Neuronal stem cell (in vitro differentiated cells): Measurements from ENCODE around the gene MRPL12.
"Not testable (repeated sequence)": the region's sequence is repeated elsewhere in the genome, so short reads cannot be mapped to it uniquely, and the experiment has no call there.

ENCODE experiments used
- DNase-seq: peaks from one replicate; pipeline ENCODE4 v3.0.0-alpha.2; 2013; ENCODE audit warnings: low spot score
- H2AFZ ChIP-seq: one replicate; pipeline ENCODE4 v1.6.1; 2013; ENCODE audit warnings: mild to moderate bottlenecking, low read length, inconsistent platforms
- H2AK5ac ChIP-seq: 2 replicates; pipeline ENCODE4 v1.6.1; 2013; ENCODE audit warnings: low read depth, mild to moderate bottlenecking, inconsistent platforms, low read length, moderate library complexity, mixed read lengths
- H2BK120ac ChIP-seq: 2 replicates; pipeline ENCODE4 v1.6.1; 2013; ENCODE audit warnings: low read depth, mild to moderate bottlenecking, inconsistent platforms, low read length, moderate library complexity, mixed read lengths
- H2BK12ac ChIP-seq: one replicate; pipeline ENCODE4 v1.6.1; 2013; ENCODE audit warnings: low read length, inconsistent platforms
- H2BK15ac ChIP-seq: 2 replicates; pipeline ENCODE4 v1.6.1; 2013; ENCODE audit warnings: mild to moderate bottlenecking, low read length, inconsistent platforms, mixed read lengths
- H2BK5ac ChIP-seq: one replicate; pipeline ENCODE4 v1.6.1; 2013; ENCODE audit warnings: inconsistent platforms, mild to moderate bottlenecking, low read length, moderate library complexity
- H3K14ac ChIP-seq: one replicate; pipeline ENCODE4 v1.6.1; 2013; ENCODE audit warnings: low read length, inconsistent platforms
- H3K18ac ChIP-seq: 2 replicates; pipeline ENCODE4 v1.6.1; 2013; ENCODE audit warnings: low read length, inconsistent platforms
- H3K23ac ChIP-seq: 2 replicates; pipeline ENCODE4 v1.6.1; 2013; ENCODE audit warnings: low read depth, mild to moderate bottlenecking, mixed read lengths, low read length, inconsistent platforms; ENCODE audit not compliant: poor library complexity
- H3K27ac ChIP-seq: replicated peaks from 3 replicates; pipeline ENCODE4 v1.5.1; 2013; ENCODE audit warnings: low read length, inconsistent platforms
- H3K27me3 ChIP-seq, 3 experiments: 2 replicates each; pipeline ENCODE4 v1.6.1; 2013; ENCODE audit warnings: low read length in 3 of 3, mild to moderate bottlenecking in 2 of 3, inconsistent platforms in 1 of 3, low read depth in 1 of 3, mixed read lengths in 1 of 3, moderate library complexity in 1 of 3; ENCODE audit not compliant: control insufficient read depth in 3 of 3, insufficient read depth in 3 of 3
- H3K36me3 ChIP-seq, 2 donors: replicated peaks in 1 of 2; 2 replicates each; pipeline ENCODE4 v1.6.1; 2013; ENCODE audit warnings: low read length in 2 of 2; ENCODE audit not compliant: control insufficient read depth in 2 of 2, insufficient read depth in 2 of 2
- H3K4ac ChIP-seq: 2 replicates; pipeline ENCODE4 v1.6.1; 2013; ENCODE audit warnings: inconsistent platforms, mild to moderate bottlenecking, low read length, moderate library complexity
- H3K4me1 ChIP-seq, 2 donors: 1 replicate in 1 of 2; 2 replicates in 1 of 2; pipeline ENCODE4 v1.6.1; 2013; ENCODE audit warnings: low read length in 2 of 2, low read depth in 1 of 2; ENCODE audit not compliant: control insufficient read depth in 2 of 2, insufficient read depth in 1 of 2
- H3K4me2 ChIP-seq: one replicate; pipeline ENCODE4 v1.6.1; 2013; ENCODE audit warnings: mild to moderate bottlenecking, low read length, inconsistent platforms; ENCODE audit not compliant: insufficient read depth, poor library complexity, severe bottlenecking
- H3K4me3 ChIP-seq, 2 donors: 2 replicates each; pipeline ENCODE4 v1.5.1; 2013; ENCODE audit warnings: low read length in 2 of 2, mild to moderate bottlenecking in 2 of 2, inconsistent platforms in 1 of 2, moderate library complexity in 1 of 2
- H3K79me1 ChIP-seq: one replicate; pipeline ENCODE4 v1.6.1; 2013; ENCODE audit warnings: low read depth, mild to moderate bottlenecking, inconsistent platforms, low read length, moderate library complexity
- H3K9ac ChIP-seq: one replicate; pipeline ENCODE4 v1.6.1; 2013; ENCODE audit warnings: mild to moderate bottlenecking, low read depth, low read length, inconsistent platforms; ENCODE audit not compliant: poor library complexity
- H3K9me3 ChIP-seq, 2 donors: replicated peaks in 1 of 2; 2 replicates each; pipeline versions ENCODE3 to v1.6.1; 2013; ENCODE audit warnings: low read length in 2 of 2, mild to moderate bottlenecking in 2 of 2, inconsistent platforms in 1 of 2, low read depth in 1 of 2, mixed read lengths in 1 of 2, moderate library complexity in 1 of 2; ENCODE audit not compliant: control insufficient read depth in 2 of 2, insufficient read depth in 1 of 2
- H4K8ac ChIP-seq: one replicate; pipeline ENCODE4 v1.6.1; 2013; ENCODE audit warnings: low read depth, mild to moderate bottlenecking, inconsistent platforms, low read length, moderate library complexity
- H4K91ac ChIP-seq: one replicate; pipeline ENCODE4 v1.6.1; 2013; ENCODE audit warnings: low read length, low read depth, mild to moderate bottlenecking, inconsistent platforms; ENCODE audit not compliant: poor library complexity
- WGBS, 2 donors: extraction: QIAGEN DNeasy Blood & Tissue Kit; methylation state at CpG; one replicate each; pipeline ENCODE4 v1.1.7; 2013; ENCODE audit warnings: missing lambda C conversion rate in 2 of 2, mixed read lengths in 1 of 2; ENCODE audit not compliant: insufficient read length in 2 of 2, insufficient replicate concordance in 1 of 2; ENCODE audit errors: extremely low coverage in 2 of 2; 5-methylcytosine and 5-hydroxymethylcytosine counted together

Gene MRPL12

DNA sequence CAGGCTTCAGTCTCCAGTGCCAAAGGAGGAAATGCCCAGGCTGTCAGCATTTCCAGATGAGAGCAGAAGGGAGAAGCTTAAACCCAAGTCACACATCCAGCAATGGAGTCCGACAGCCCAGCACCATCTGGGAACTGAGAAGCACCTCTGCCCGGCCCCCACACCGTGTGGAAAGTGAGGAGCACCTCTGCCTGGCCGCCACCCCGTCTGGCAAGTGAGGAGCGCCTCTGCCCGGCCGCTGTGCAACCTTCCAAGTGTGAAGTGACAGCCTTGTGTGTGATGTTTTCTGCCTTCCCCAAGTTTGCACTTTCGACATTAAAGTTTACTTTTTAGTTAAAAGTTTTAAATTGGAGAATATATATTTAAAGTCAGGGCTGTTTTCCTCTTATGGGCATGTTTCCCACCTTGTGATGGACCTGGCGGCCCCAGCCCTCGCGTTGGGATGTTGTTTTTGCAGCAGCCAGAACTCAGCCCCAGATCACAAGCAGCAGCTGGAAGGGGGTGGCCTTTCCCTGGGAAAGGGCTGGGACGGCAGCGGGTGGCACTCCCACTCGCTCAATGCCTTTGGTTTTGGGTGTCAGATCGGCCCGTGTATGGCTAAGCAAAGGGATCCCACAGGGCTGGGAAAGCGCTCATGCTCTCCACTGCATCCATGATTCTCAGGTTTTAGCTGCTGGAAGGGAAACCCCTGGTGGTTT, 29.5 kb upstream of the MRPL12 start:
- no peak overlapping the region for H3K23ac ChIP-seq
- no peak overlapping the region for H3K4ac ChIP-seq
- no peak overlapping the region for H2BK120ac ChIP-seq
- no peaks in the 10 kb centered on the region for H3K27me3 ChIP-seq
- H4K91ac ChIP-seq = no peak overlapping the region
- no peak overlapping the region for H3K14ac ChIP-seq
- H2AK5ac ChIP-seq = no peak overlapping the region
- H3K9me3 ChIP-seq = no peaks in the 10 kb centered on the region
- H2BK12ac ChIP-seq = no peak overlapping the region
- no peak overlapping the region for H3K18ac ChIP-seq
- H3K4me3 ChIP-seq = no peak overlapping the region
- H4K8ac ChIP-seq = no peak overlapping the region
- no peaks in the 10 kb centered on the region for H3K4me1 ChIP-seq
- no peak overlapping the region for H3K27ac ChIP-seq
- DNase-seq = no peak
- WGBS, 2 donors = no CpG with 5 or more reads among the region's 18 CpGs
- peak overlapping the region; percentile 44 for H3K9ac ChIP-seq
- no peak overlapping the region for H2BK15ac ChIP-seq
- H2BK5ac ChIP-seq = no peak overlapping the region
- H3K36me3 ChIP-seq = peaks cover 44 to 69% of the 10 kb centered on the region in 2 donors
- H3K4me2 ChIP-seq = no peak overlapping the region
- H2AFZ ChIP-seq = no peak overlapping the region
- peaks cover 11% of the 10 kb centered on the region for H3K79me1 ChIP-seq

DNA sequence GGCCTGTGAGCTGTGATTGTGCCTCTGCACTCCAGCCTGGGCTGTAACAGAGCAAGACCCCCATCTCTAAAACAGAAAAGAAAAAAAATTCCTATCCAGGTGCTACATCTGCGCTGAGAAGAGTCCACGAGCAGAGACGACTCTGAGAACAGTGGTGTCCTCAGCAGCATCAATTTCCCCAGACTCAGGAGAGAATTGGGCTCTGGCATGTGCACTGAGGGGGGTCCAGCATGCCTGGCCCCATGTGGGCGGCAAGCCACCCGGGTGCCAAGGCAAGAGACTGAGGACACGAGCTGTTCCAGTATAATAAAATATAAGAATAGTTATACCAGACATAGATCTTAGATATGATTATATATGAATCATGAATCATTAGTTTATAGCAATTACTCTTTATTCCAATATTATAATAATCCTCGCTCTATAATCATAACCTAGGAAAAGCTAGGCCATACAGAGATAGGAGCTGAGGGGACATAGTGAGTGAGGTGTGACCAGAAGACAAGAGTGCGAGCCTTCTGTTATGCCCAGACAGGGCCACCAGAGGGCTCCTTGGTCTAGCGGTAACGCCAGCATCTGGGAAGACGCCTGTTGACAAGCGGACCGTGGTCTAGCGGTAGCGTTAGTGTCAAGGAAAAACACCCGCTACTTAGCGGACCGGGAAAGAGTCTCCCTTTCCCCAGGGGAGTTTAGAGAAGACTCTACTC, 27.5 kb upstream of the MRPL12 start:
- WGBS, 2 donors = no CpG with 5 or more reads among the region's 18 CpGs
- H3K14ac ChIP-seq, H2BK5ac ChIP-seq, H4K91ac ChIP-seq, H3K27ac ChIP-seq, H3K4me1 ChIP-seq, H2BK12ac ChIP-seq, H3K4me2 ChIP-seq, H2AK5ac ChIP-seq, H3K18ac ChIP-seq, H3K9me3 ChIP-seq, H4K8ac ChIP-seq, H2AFZ ChIP-seq, H3K27me3 ChIP-seq, H3K4ac ChIP-seq, H2BK120ac ChIP-seq, H2BK15ac ChIP-seq, H3K23ac ChIP-seq, DNase-seq, H3K4me3 ChIP-seq: not testable (repeated sequence)
- Histone ChIP-seq H3K36me3 (peaks cover 32 to 62% of the 10 kb centered on the region in 2 donors), H3K9ac (peak overlapping the region; percentile 24), H3K79me1 (peaks cover 11% of the 10 kb centered on the region)

DNA sequence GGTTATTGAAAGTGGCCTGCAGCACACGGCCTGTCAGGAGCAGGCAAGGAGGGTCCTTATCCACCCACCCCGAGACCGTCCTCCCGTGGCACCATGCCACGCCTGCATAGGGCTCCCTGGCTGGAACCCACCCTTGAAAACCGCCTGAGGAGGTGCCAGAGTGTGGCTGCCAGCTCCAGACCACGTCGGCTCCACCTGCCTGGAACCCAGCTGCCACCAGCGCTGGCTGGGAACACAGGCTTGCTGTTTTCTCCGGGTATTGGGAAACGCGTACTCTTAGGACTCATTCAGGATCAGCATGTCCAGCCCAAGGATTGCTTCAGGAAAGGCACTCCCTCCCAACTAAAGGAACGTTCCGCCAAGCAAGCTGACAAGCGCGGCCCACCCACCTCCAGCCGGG, 26.3 kb upstream of the MRPL12 start:
- no peak overlapping the region for H2BK120ac ChIP-seq
- no peak overlapping the region for H3K4me2 ChIP-seq
- H2BK12ac ChIP-seq = peak overlapping the region; percentile 22
- H2BK15ac ChIP-seq = no peak overlapping the region
- peaks cover 26 to 62% of the 10 kb centered on the region in 2 donors for H3K36me3 ChIP-seq
- peaks cover 14% of the 10 kb centered on the region for H3K79me1 ChIP-seq
- no peak overlapping the region for H3K9ac ChIP-seq
- WGBS, 2 donors = no CpG with 5 or more reads among the region's 17 CpGs
- H3K4me3 ChIP-seq = peak overlapping the region in 1 of 2 donors; percentile 6
- no peak overlapping the region for H2AFZ ChIP-seq
- no peak overlapping the region for H3K4ac ChIP-seq
- no peak overlapping the region for H2BK5ac ChIP-seq
- H3K18ac ChIP-seq = peak overlapping the region; percentile 8
- no peak overlapping the region for H3K27ac ChIP-seq
- peak overlapping the region; percentile 82 for H4K8ac ChIP-seq
- H4K91ac ChIP-seq = no peak overlapping the region
- DNase-seq = no peak
- peaks cover 0 to 2% of the 10 kb centered on the region in 2 donors for H3K9me3 ChIP-seq
- peak overlapping the region; percentile 37 for H2AK5ac ChIP-seq
- peak overlapping the region; percentile 73 for H3K23ac ChIP-seq
- H3K27me3 ChIP-seq = no peaks in the 10 kb centered on the region
- H3K4me1 ChIP-seq = no peaks in the 10 kb centered on the region
- peak overlapping the region; percentile 38 for H3K14ac ChIP-seq

DNA sequence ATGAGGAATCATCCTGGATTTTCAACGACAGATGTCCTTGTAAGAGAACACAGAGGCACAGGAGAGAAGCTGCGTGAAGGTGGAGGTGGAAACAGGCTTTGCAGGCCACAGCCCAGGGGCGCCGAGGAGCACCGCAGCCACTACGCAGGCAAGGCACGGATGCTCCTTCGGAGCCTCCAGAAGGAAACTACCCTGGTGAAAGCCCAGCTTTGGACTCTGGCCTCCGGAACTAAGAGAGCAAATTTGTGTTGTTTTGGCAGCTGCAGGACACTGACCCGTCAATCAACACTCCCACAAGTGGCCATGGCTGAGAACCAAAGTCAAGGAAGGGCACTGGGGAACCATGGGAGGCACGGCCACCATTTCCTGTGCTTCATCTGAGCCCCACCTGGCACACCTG, 23.0 kb upstream of the MRPL12 start:
- Histone ChIP-seq H3K14ac (no peak overlapping the region), H4K8ac (no peak overlapping the region), H3K27me3 (no peaks in the 10 kb centered on the region), H3K4me3 (no peak overlapping the region), H3K23ac (no peak overlapping the region), H3K4me1 (peaks cover 9 to 12% of the 10 kb centered on the region in 2 donors), H2BK15ac (no peak overlapping the region), H3K4ac (no peak overlapping the region), H3K9me3 (peaks cover 0 to 2% of the 10 kb centered on the region in 2 donors), H2BK120ac (no peak overlapping the region), H3K4me2 (no peak overlapping the region), H2AK5ac (no peak overlapping the region), H3K79me1 (peaks cover 25% of the 10 kb centered on the region), H2BK12ac (no peak overlapping the region), H3K18ac (no peak overlapping the region), H3K9ac (no peak overlapping the region), H3K27ac (no peak overlapping the region), H2AFZ (no peak overlapping the region), H3K36me3 (peaks cover 5 to 32% of the 10 kb centered on the region in 2 donors), H4K91ac (no peak overlapping the region), H2BK5ac (no peak overlapping the region)
- WGBS, 2 donors = no CpG with 5 or more reads among the region's 11 CpGs
- no peak for DNase-seq
